ENCODE data around the gene NT5M. TPM values are rescaled to one million over a fixed set of nuclear protein-coding genes. Genes with fewer than 3 reads are reported as not detected.

The NT5M gene
- total RNA-seq, 1 experiment from 2014 or later, result 10.8 TPM

DNA sequence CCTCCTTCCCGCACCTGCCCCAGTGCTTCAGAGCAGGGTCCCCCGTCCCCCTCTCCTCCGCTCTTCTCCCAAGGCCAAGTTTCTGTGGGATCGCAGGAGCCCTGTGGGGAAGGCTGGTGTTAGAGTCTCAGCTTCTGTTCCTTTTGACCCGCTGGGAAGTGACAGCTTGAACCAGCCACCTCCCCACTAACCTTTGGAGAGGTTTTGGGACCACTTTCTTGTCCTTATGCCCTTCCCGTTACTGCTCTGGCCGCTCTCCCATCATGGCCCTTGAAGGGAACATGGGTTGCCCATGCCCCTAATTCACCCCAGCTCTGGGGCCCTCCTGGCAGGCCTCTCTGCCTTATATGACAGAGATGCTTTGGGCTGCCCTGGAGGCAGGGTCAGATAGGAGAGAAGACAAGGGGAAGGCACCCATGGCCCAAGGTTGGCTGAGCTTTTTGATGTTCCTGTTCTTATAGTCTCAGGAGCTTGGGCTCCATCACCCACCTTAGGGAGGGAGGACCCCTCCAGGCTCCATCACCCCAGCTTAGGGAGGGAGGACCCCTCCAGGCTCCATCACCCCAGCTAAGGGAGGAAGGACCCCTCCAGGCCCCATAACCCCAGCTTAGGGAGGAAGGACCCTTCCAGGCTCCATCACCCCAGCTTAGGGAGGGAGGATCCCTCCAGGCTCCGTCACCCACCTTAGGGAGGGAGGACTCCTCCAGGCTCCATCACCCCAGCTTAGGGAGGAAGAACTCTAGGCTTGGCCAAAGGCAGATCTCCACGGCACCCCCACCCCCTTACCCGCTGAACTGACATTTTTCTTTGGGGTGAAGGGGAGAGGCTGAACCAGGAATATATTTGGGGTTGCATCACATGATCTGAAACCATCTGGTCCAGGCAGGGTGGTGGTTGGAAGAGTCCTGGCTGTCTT is 45.0 kb downstream of the NT5M start:
- no peaks in the 10 kb centered on the region for H3K9me3 Mint-ChIP-seq
- ATAC-seq (no peak), DNase-seq (ENCODE audit: low spot score) (no peak)
- H3K27me3 Mint-ChIP-seq (ENCODE audit: low read depth), result no peaks in the 10 kb centered on the region
- POLR2A ChIA-PET, result interaction anchor here (0.7 kb wide), 1 partner anchor 148 kb away, joined by 3 read pairs; the partner anchor contains the start of gene RASD1
- peaks cover 7% of the 10 kb centered on the region for H3K4me1 Mint-ChIP-seq
- H3K36me3 Mint-ChIP-seq, result no peaks in the 10 kb centered on the region
- TF ChIP-seq, protein P1, sequence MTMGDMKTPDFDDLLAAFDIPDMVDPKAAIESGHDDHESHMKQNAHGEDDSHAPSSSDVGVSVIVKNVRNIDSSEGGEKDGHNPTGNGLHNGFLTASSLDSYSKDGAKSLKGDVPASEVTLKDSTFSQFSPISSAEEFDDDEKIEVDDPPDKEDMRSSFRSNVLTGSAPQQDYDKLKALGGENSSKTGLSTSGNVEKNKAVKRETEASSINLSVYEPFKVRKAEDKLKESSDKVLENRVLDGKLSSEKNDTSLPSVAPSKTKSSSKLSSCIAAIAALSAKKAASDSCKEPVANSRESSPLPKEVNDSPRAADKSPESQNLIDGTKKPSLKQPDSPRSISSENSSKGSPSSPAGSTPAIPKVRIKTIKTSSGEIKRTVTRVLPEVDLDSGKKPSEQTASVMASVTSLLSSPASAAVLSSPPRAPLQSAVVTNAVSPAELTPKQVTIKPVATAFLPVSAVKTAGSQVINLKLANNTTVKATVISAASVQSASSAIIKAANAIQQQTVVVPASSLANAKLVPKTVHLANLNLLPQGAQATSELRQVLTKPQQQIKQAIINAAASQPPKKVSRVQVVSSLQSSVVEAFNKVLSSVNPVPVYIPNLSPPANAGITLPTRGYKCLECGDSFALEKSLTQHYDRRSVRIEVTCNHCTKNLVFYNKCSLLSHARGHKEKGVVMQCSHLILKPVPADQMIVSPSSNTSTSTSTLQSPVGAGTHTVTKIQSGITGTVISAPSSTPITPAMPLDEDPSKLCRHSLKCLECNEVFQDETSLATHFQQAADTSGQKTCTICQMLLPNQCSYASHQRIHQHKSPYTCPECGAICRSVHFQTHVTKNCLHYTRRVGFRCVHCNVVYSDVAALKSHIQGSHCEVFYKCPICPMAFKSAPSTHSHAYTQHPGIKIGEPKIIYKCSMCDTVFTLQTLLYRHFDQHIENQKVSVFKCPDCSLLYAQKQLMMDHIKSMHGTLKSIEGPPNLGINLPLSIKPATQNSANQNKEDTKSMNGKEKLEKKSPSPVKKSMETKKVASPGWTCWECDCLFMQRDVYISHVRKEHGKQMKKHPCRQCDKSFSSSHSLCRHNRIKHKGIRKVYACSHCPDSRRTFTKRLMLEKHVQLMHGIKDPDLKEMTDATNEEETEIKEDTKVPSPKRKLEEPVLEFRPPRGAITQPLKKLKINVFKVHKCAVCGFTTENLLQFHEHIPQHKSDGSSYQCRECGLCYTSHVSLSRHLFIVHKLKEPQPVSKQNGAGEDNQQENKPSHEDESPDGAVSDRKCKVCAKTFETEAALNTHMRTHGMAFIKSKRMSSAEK (CRISPR knock-in tag; IDR thresholded peaks at IDR 0.05; ENCODE audit: borderline replicate concordance), result no peak
- no peak for TF ChIP-seq JUN (CRISPR knock-in tag; IDR thresholded peaks at IDR 0.05)
- no peak overlapping the region for H3K4me3 Mint-ChIP-seq
- no peak overlapping the region for H3K27ac Mint-ChIP-seq
- CTCF ChIA-PET, result interaction anchor here (1.1 to 1.3 kb wide), 3 partner anchors 37 to 235 kb away, joined by 3 read pairs; no protein-coding TSS in a partner anchor

DNA sequence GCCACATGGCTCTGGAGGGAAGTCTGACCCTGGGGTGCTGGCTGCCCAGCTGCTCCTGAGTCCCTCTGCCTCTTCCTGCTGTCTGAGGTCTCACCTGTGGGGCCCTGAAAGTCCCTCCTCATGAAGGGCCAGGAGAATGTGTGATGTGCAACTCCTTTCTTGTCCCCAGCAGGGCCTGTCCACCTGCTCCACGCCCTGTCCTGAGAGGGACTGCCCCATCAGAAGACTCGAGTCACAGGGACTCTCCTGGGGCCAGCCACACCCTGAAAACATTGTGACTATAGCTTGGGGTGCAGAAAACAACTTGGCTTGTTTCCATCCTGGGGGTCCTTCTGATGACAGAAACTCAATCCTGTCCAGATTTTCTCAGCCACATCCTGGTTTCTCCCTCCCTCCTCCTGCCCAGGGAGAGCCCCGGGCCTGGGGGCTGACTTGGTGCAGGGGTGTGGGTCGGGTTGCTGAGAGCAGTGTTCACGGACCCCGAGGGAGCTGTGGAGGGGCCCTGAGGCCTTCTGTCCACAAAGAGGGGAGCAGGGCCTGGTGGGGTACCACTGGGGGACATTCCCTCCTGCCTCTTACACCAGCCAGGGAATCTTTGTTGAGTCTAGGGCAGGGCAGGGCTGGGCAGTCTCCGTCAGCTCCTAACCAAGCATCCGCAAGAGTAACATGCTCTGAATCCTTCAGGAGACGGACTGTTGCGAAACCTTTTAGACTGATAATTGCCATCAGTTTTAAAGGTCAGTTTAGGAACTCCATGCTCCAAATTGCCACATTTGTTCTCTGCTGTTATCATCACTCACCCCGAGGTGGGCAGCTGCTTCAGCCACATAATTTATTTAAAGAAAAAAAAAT is 45.9 kb downstream of the NT5M start:
- no peak overlapping the region for H3K4me3 Mint-ChIP-seq
- ATAC-seq, result no peak
- no peaks in the 10 kb centered on the region for H3K27me3 Mint-ChIP-seq (ENCODE audit: low read depth)
- ChIA-PET POLR2A (interaction anchor here (0.7 to 1.7 kb wide), 2 partner anchors 147 to 148 kb away, joined by 3 to 4 read pairs; partner anchors contain the start of gene RASD1), CTCF (interaction anchor here (1.1 to 1.7 kb wide), 2 partner anchors 207 to 235 kb away, joined by 3 to 4 read pairs; no protein-coding TSS in a partner anchor)
- H3K27ac Mint-ChIP-seq, result no peak overlapping the region; the same call in 1 of the 2 replicates
- no peaks in the 10 kb centered on the region for H3K9me3 Mint-ChIP-seq
- H3K36me3 Mint-ChIP-seq, result no peaks in the 10 kb centered on the region
- TF ChIP-seq GRHL2 (CRISPR knock-in tag; IDR thresholded peaks at IDR 0.05; ENCODE audit: insufficient replicate concordance, severe bottlenecking), result no peak
- TF ChIP-seq JUN (CRISPR knock-in tag; IDR thresholded peaks at IDR 0.05), result no peak
- TF ChIP-seq NFATC4 (CRISPR knock-in tag; IDR thresholded peaks at IDR 0.05), result no peak
- TF ChIP-seq, protein P2, sequence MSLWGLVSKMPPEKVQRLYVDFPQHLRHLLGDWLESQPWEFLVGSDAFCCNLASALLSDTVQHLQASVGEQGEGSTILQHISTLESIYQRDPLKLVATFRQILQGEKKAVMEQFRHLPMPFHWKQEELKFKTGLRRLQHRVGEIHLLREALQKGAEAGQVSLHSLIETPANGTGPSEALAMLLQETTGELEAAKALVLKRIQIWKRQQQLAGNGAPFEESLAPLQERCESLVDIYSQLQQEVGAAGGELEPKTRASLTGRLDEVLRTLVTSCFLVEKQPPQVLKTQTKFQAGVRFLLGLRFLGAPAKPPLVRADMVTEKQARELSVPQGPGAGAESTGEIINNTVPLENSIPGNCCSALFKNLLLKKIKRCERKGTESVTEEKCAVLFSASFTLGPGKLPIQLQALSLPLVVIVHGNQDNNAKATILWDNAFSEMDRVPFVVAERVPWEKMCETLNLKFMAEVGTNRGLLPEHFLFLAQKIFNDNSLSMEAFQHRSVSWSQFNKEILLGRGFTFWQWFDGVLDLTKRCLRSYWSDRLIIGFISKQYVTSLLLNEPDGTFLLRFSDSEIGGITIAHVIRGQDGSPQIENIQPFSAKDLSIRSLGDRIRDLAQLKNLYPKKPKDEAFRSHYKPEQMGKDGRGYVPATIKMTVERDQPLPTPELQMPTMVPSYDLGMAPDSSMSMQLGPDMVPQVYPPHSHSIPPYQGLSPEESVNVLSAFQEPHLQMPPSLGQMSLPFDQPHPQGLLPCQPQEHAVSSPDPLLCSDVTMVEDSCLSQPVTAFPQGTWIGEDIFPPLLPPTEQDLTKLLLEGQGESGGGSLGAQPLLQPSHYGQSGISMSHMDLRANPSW (CRISPR knock-in tag; conservative IDR thresholded peaks at IDR 0.05; ENCODE audit: low read depth), result no peak
- TF ChIP-seq ZNF416 (CRISPR knock-in tag; IDR thresholded peaks at IDR 0.05), result no peak
- TF ChIP-seq TEAD4 (CRISPR knock-in tag; IDR thresholded peaks at IDR 0.05), result no peak
- TF ChIP-seq ZNF396 (CRISPR knock-in tag; IDR thresholded peaks at IDR 0.05; ENCODE audit: borderline replicate concordance), result no peak
- TF ChIP-seq ZNF263 (CRISPR knock-in tag; IDR thresholded peaks at IDR 0.05; ENCODE audit: low read depth), result no peak
- TF ChIP-seq, protein P3, sequence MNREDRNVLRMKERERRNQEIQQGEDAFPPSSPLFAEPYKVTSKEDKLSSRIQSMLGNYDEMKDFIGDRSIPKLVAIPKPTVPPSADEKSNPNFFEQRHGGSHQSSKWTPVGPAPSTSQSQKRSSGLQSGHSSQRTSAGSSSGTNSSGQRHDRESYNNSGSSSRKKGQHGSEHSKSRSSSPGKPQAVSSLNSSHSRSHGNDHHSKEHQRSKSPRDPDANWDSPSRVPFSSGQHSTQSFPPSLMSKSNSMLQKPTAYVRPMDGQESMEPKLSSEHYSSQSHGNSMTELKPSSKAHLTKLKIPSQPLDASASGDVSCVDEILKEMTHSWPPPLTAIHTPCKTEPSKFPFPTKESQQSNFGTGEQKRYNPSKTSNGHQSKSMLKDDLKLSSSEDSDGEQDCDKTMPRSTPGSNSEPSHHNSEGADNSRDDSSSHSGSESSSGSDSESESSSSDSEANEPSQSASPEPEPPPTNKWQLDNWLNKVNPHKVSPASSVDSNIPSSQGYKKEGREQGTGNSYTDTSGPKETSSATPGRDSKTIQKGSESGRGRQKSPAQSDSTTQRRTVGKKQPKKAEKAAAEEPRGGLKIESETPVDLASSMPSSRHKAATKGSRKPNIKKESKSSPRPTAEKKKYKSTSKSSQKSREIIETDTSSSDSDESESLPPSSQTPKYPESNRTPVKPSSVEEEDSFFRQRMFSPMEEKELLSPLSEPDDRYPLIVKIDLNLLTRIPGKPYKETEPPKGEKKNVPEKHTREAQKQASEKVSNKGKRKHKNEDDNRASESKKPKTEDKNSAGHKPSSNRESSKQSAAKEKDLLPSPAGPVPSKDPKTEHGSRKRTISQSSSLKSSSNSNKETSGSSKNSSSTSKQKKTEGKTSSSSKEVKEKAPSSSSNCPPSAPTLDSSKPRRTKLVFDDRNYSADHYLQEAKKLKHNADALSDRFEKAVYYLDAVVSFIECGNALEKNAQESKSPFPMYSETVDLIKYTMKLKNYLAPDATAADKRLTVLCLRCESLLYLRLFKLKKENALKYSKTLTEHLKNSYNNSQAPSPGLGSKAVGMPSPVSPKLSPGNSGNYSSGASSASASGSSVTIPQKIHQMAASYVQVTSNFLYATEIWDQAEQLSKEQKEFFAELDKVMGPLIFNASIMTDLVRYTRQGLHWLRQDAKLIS (CRISPR knock-in tag; IDR thresholded peaks at IDR 0.05; ENCODE audit: borderline replicate concordance), result no peak
- TF ChIP-seq ATF1 (CRISPR knock-in tag; IDR thresholded peaks at IDR 0.05), result no peak
- TF ChIP-seq FOXJ3 (CRISPR knock-in tag; IDR thresholded peaks at IDR 0.05; ENCODE audit: borderline replicate concordance), result no peak
- no peak for TF ChIP-seq GABPB1 (CRISPR knock-in tag; IDR thresholded peaks at IDR 0.05)
- TF ChIP-seq, protein P4, sequence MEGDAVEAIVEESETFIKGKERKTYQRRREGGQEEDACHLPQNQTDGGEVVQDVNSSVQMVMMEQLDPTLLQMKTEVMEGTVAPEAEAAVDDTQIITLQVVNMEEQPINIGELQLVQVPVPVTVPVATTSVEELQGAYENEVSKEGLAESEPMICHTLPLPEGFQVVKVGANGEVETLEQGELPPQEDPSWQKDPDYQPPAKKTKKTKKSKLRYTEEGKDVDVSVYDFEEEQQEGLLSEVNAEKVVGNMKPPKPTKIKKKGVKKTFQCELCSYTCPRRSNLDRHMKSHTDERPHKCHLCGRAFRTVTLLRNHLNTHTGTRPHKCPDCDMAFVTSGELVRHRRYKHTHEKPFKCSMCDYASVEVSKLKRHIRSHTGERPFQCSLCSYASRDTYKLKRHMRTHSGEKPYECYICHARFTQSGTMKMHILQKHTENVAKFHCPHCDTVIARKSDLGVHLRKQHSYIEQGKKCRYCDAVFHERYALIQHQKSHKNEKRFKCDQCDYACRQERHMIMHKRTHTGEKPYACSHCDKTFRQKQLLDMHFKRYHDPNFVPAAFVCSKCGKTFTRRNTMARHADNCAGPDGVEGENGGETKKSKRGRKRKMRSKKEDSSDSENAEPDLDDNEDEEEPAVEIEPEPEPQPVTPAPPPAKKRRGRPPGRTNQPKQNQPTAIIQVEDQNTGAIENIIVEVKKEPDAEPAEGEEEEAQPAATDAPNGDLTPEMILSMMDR (IDR thresholded peaks at IDR 0.05), result no peak
- TF ChIP-seq SMAD4 (CRISPR knock-in tag; IDR thresholded peaks at IDR 0.05), result no peak
- H3K4me1 Mint-ChIP-seq, result peaks cover 7% of the 10 kb centered on the region
- DNase-seq (ENCODE audit: low spot score), result no peak
